GM19397 (cell line): ENCODE measurements around the gene TMEM221.
"Not testable (repeated sequence)": the region's sequence is repeated elsewhere in the genome, so short reads cannot be mapped to it uniquely, and the experiment has no call there.

Experiments
- ATAC-seq: cut with Tn5 transposase; IDR thresholded peaks from one replicate; pipeline ENCODE4 v1.9.1; 2021; ENCODE audit warnings: mild to moderate bottlenecking, moderate library complexity; ENCODE audit not compliant: unreplicated experiment

Gene TMEM221

GRCh38 chr19:17475011-17475540 is 26.6 kb upstream of the TMEM221 start:
- ATAC-seq = not testable (repeated sequence)

DNA sequence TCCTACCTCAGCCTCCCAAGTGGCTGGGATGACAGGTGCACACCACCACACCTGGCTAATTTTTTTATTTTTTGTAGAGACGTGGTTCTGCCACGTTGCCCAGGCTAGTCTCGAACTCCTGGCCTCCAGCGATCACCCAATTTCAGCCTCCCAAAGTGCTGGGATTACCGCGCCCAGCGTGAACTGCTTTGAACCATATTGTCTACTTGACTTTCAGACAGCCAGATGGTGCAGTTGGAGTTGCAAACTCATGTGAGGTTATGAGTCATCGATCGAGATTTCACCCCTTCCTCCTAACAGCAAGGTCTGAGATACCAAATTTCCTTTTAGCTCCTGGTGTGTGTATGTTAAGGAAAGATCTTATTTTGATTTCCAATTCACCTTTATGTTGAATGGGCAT is 24.6 kb upstream of the TMEM221 start:
- ATAC-seq = no peak

- no peak for ATAC-seq
Observed at GRCh38 chr19:17471410-17472125, 23.1 kb upstream of the TMEM221 start.

- ATAC-seq = peak; percentile 77
Observed at GRCh38 chr19:17470068-17470841, 21.8 kb upstream of the TMEM221 start, which contains the start of gene SLC27A1. TSS of gene SLC27A1 (plus strand) at chr19:17470524. CDS start at chr19:17470541, 17 bp downstream.

DNA sequence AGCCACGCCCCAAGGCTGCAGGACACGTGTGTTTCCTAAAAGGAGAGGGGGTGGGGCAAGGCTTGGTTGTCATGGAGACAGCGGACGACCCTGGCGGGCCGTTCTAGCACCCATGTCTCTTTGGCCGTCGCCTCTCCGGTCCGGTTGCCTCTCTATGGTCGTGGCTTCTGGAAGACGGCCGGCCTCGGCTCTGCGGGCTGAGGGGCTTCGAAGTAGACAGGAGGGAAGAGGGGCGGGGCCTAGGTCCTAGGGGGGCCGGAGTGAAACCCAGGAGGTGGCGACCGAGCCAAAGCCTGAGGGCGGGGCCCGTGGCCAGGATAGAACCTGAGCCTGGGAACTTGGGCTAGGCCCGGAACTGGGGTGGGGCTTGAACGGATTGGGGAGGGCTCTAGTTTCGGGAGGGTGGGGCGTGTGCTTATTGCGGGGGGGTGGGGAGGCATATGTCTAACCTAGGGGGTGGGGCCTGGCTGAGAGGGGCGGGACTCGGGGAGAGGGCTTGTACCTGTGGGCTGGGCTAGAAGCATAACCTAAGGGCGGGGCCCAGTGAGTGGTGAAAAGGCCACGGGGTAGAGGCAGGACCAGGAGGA is 21.1 kb upstream of the TMEM221 start:
- peak; percentile 51 for ATAC-seq

DNA sequence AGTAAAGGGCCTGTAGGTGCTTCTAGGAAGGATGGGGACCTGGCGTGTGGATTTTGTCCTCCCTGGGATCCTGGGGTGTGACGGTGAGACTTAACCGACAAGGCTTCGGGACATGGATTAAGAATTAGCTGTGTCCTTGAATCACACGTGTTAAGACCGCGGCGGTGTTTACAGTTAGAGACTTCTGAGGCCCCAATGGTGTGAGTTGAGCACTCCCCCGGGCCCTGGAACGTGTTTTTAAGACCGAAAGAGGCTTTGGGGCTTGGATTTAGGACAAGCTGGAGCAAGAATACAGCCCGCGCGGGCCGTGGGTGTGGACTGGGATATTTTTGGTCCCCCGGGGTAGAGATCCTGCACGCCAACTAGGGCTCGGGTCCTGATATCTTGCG is 20.6 kb upstream of the TMEM221 start:
- ATAC-seq = no peak

- ATAC-seq = no peak
Observed at GRCh38 chr19:17468302-17469091, 20.0 kb upstream of the TMEM221 start.

- ATAC-seq = no peak
Observed at GRCh38 chr19:17467471-17468301, 19.2 kb upstream of the TMEM221 start.

DNA sequence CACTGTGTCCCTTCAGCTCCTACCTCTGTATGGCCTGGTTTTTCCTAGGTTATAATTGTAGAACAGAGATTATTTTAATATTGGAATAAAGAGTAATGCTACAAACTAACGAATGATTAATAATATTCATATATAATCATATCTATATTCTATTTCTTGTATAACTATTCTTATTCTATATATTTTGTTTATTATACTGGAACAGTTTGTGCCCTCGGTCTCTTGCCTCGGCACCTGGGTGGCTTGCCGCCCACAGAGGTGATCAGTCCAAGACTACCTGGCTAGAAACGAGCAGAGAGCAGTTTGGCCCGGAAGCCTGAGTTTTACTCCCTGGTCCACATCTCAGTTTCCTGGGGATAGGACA is 18.0 kb upstream of the TMEM221 start:
- no peak for ATAC-seq

DNA sequence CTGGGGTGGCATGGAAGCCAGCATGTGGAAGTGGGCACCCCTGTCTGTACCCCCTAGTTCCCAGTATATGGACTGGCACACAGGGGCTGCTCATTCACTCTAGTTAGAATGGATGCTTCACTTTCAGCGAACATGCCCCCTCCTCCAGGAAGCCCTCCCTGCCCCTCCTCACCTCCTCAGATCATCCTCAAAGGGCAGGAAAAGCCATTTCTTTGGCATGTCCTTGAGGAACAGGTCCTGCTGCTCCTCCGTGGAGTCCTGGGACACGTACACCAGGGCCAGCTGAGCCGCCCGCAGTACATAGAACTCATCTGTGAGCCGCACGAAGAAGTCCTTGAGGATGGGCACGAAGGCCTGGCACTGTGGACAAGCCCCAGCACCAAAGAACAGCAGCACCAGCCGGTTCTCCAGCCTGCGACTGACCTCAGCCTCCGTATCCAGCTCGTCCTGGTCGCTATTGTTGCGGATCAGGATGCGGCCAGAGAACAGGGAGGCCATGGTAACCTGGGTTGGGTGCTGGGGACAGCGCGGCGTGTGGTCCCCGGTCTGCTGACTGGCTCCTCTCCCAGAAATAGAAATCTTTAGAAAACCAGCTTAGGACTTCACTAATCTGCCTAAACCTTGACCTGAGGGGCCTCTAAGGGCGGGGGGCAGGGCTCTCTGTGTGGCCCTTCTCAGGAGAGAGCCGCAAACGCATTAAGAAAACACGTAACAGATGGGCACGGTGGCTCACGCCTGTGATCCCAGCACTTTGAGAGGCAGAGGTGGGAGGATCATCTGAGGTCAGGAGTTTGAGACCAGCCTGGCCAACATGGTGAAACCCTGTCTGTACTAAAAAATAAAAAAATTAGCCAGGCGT is 12.1 kb upstream of the TMEM221 start, which contains the start of gene NXNL1:
Gene NXNL1, minus strand, starts transcription at position 555 of the 859 bp plus-strand sequence. Its CDS starts 57 bp downstream, at position 498.
- no peak for ATAC-seq

DNA sequence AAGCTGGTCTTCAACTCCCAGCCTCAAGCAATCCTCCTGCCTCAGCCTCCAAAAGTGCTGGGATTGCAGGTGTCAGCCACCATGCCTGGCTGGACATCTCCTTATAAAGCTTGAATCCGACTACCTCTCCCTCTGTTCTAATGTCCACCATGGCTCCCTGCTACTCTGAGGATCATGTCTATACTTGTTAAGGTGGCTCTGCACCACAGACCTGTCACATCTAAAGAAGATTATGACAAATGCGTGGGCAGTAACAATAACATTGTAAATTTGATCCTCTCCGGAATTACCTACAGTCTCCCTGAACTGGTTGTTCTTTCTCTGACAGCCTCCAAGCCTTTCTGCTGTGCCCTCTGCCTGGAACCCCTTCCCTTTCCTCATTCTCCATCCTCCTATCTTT is 10.5 kb upstream of the TMEM221 start:
- no peak for ATAC-seq

DNA sequence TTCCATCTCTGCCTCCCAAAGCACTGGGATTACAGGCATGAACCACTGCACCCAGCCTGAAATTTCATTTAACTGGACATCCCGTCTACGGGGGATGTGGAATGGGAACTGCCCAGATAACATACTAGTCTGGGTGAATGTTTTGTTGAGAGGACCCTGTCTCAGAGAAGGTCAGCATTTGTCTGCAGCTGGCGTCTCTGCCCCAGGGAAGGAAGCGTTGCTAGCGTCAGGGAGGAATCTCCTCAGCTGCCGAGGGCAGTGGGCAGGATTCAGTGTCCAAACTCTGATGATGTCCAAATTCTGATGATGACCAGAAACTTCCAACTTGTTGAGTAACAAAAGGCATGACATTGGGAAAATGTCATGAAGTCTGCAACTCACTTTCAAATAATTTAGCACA is 9.1 kb upstream of the TMEM221 start:
- no peak for ATAC-seq

GRCh38 chr19:17456127-17456526 is 7.7 kb upstream of the TMEM221 start:
- no peak for ATAC-seq

GRCh38 chr19:17455308-17456123 is 7.0 kb upstream of the TMEM221 start:
- ATAC-seq = no peak

GRCh38 chr19:17454576-17455071 is 6.2 kb upstream of the TMEM221 start:
- no peak for ATAC-seq

- ATAC-seq = no peak
Observed at GRCh38 chr19:17451820-17452219, 3.4 kb upstream of the TMEM221 start.

- ATAC-seq = no peak
Observed at GRCh38 chr19:17450264-17451075, 2.0 kb upstream of the TMEM221 start.
